GM08714 (cell line): ENCODE results near the gene ATXN1.

Source experiments
- H3K4me3 ChIP-seq: fragments of 200-500 bp; sonication (Bioruptor generic); 2 replicates; pipeline ENCODE4 v1.5.1; 2014; ENCODE audit warnings: mild to moderate bottlenecking, low read length, inconsistent platforms
- ZNF274 ChIP-seq: IDR thresholded peaks from 2 replicates; pipeline ENCODE4 v1.6.1; 2012; ENCODE audit warnings: mild to moderate bottlenecking, low read depth, low read length

ATXN1 gene

GRCh38 chr6:16346831-16347230 is 414.4 kb downstream of the ATXN1 start:
- no peak for TF ChIP-seq ZNF274
- H3K4me3 ChIP-seq = no peak overlapping the region

- no peak overlapping the region for H3K4me3 ChIP-seq
- TF ChIP-seq ZNF274 = no peak
Measured at GRCh38 chr6:16345449-16346330, 415.6 kb downstream of the ATXN1 start.

GRCh38 chr6:16344756-16345155 is 416.5 kb downstream of the ATXN1 start:
- H3K4me3 ChIP-seq = no peak overlapping the region
- no peak for TF ChIP-seq ZNF274

GRCh38 chr6:16343593-16343992 is 417.7 kb downstream of the ATXN1 start:
- TF ChIP-seq ZNF274 = no peak

GRCh38 chr6:16339265-16339587 is 422.0 kb downstream of the ATXN1 start:
- no peak for TF ChIP-seq ZNF274
- H3K4me3 ChIP-seq = no peak overlapping the region

More at GRCh38 chr6:16343593-16343992, 417.7 kb downstream of the ATXN1 start:
- no peak overlapping the region for H3K4me3 ChIP-seq

- no peak for TF ChIP-seq ZNF274
- H3K4me3 ChIP-seq = no peak overlapping the region
Measured at GRCh38 chr6:16338577-16339264, 422.5 kb downstream of the ATXN1 start.

- TF ChIP-seq ZNF274 = no peak
- H3K4me3 ChIP-seq = no peak overlapping the region
Measured at GRCh38 chr6:16337295-16337975, 423.8 kb downstream of the ATXN1 start.

- no peak for TF ChIP-seq ZNF274
- H3K4me3 ChIP-seq = no peak overlapping the region
Measured at GRCh38 chr6:16336911-16337294, 424.4 kb downstream of the ATXN1 start.

GRCh38 chr6:16336056-16336818 is 425.0 kb downstream of the ATXN1 start:
- no peak for TF ChIP-seq ZNF274
- H3K4me3 ChIP-seq = no peak overlapping the region

- H3K4me3 ChIP-seq = no peak overlapping the region
- no peak for TF ChIP-seq ZNF274
Measured at GRCh38 chr6:16335176-16335575, 426.1 kb downstream of the ATXN1 start.

GRCh38 chr6:16334671-16335070 is 426.6 kb downstream of the ATXN1 start:
- no peak overlapping the region for H3K4me3 ChIP-seq
- no peak for TF ChIP-seq ZNF274

GRCh38 chr6:16333580-16333979 is 427.7 kb downstream of the ATXN1 start:
- H3K4me3 ChIP-seq = no peak overlapping the region
- no peak for TF ChIP-seq ZNF274

- no peak for TF ChIP-seq ZNF274
- no peak overlapping the region; the same call in 1 of the 2 replicates for H3K4me3 ChIP-seq
Measured at GRCh38 chr6:16332175-16332542, 429.1 kb downstream of the ATXN1 start.
